Measurements from ENCODE around the gene C2CD5.

DNA sequence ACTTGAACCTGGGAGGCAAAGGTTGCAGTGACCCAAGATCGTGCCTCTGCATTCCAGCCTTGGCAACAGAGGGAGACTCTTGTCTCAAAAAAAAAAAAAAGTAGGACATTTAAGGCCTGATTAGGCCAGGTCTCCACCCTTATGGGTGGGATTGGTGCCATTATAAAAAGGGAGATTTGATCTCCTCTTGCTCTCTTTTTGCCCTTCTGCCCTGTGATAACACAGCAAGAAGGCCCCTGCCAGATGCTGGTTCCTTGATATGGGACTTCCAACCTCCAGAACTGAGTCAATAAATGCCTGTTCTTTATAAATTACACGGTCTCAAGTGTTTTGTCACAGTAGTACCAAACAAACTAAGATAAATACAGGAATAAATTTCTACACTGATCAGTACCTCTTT is 81.0 kb downstream of the C2CD5 start:
- TF ChIP-seq, protein P1, sequence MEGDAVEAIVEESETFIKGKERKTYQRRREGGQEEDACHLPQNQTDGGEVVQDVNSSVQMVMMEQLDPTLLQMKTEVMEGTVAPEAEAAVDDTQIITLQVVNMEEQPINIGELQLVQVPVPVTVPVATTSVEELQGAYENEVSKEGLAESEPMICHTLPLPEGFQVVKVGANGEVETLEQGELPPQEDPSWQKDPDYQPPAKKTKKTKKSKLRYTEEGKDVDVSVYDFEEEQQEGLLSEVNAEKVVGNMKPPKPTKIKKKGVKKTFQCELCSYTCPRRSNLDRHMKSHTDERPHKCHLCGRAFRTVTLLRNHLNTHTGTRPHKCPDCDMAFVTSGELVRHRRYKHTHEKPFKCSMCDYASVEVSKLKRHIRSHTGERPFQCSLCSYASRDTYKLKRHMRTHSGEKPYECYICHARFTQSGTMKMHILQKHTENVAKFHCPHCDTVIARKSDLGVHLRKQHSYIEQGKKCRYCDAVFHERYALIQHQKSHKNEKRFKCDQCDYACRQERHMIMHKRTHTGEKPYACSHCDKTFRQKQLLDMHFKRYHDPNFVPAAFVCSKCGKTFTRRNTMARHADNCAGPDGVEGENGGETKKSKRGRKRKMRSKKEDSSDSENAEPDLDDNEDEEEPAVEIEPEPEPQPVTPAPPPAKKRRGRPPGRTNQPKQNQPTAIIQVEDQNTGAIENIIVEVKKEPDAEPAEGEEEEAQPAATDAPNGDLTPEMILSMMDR (IDR thresholded peaks at IDR 0.05) = no peak
- no peak for TF ChIP-seq ZFX (IDR thresholded peaks at IDR 0.05; ENCODE audit: borderline replicate concordance)
